ENCODE results near the gene PAX5.

The PAX5 gene

GRCh38 chr9:37042421-37042820 lies 8.4 kb upstream of the PAX5 start:
- no peak for TF ChIP-seq CTCF (IDR thresholded peaks at IDR 0.05; ENCODE audit: extremely low read depth, insufficient read depth, missing control alignments)
- in situ Hi-C loops (cut with MboI; ENCODE audit: low pct_unique_long_range_greater_than_20kb, low sequenced_read_pairs, unreplicated experiment), result no loop called here
- DNase-seq (ENCODE audit: low spot score), result no peak

- no peak for DNase-seq (ENCODE audit: low spot score)
- no peak for TF ChIP-seq CTCF (IDR thresholded peaks at IDR 0.05; ENCODE audit: extremely low read depth, insufficient read depth, missing control alignments)
- in situ Hi-C loops (cut with MboI; ENCODE audit: low pct_unique_long_range_greater_than_20kb, low sequenced_read_pairs, unreplicated experiment), result no loop called here
Measured at GRCh38 chr9:37040508-37041127, 6.5 kb upstream of the PAX5 start.

- DNase-seq (ENCODE audit: low spot score), result no peak
- in situ Hi-C loops (cut with MboI; ENCODE audit: low pct_unique_long_range_greater_than_20kb, low sequenced_read_pairs, unreplicated experiment), result no loop called here
- no peak for TF ChIP-seq CTCF (IDR thresholded peaks at IDR 0.05; ENCODE audit: extremely low read depth, insufficient read depth, missing control alignments)
Measured at GRCh38 chr9:37038943-37039464, 4.9 kb upstream of the PAX5 start.

- no peak for TF ChIP-seq CTCF (IDR thresholded peaks at IDR 0.05; ENCODE audit: extremely low read depth, insufficient read depth, missing control alignments)
- in situ Hi-C loops (cut with MboI; ENCODE audit: low pct_unique_long_range_greater_than_20kb, low sequenced_read_pairs, unreplicated experiment), result no loop called here
- no peak for DNase-seq (ENCODE audit: low spot score)
Measured at GRCh38 chr9:37038302-37038942, 4.4 kb upstream of the PAX5 start.

- in situ Hi-C loops (cut with MboI; ENCODE audit: low pct_unique_long_range_greater_than_20kb, low sequenced_read_pairs, unreplicated experiment), result no loop called here
- DNase-seq (ENCODE audit: low spot score), result peak; percentile 58
- peak; percentile 5 for TF ChIP-seq CTCF (IDR thresholded peaks at IDR 0.05; ENCODE audit: extremely low read depth, insufficient read depth, missing control alignments)
Measured at GRCh38 chr9:37037503-37038301, 3.6 kb upstream of the PAX5 start.

GRCh38 chr9:37036776-37037502 lies 2.9 kb upstream of the PAX5 start:
- peak; percentile 70 for DNase-seq (ENCODE audit: low spot score)
- TF ChIP-seq CTCF (IDR thresholded peaks at IDR 0.05; ENCODE audit: extremely low read depth, insufficient read depth, missing control alignments), result peak; percentile 7
- in situ Hi-C loops (cut with MboI; ENCODE audit: low pct_unique_long_range_greater_than_20kb, low sequenced_read_pairs, unreplicated experiment), result no loop called here

Measured in GM13977 (cell line).